Stimulated activated naive CD4-positive, alpha-beta T cell treated with Interleukin-2 at 50 U/mL for 16 hours (primary cell): ENCODE results near the gene RUNDC1.

ENCODE experiments used
- DNase-seq: peaks from one replicate; lab custom pipeline; 2025; lab: John Stamatoyannopoulos, UW

Gene RUNDC1

GRCh38 chr17:43042025-43042628 lies 61.8 kb downstream of the RUNDC1 start:
- DNase-seq, result no peak
